GM19463 (cell line): Measurements from ENCODE around the gene TMEM256.

ENCODE experiments used
- ATAC-seq: cut with Tn5 transposase; IDR thresholded peaks from one replicate; pipeline ENCODE4 v1.9.1; 2021; ENCODE audit warnings: mild to moderate bottlenecking, moderate library complexity; ENCODE audit not compliant: unreplicated experiment

Gene TMEM256

GRCh38 chr17:7408863-7409262 is 5.0 kb upstream of the TMEM256 start:
- ATAC-seq: no peak

- ATAC-seq: no peak
Measured at GRCh38 chr17:7408252-7408727, 4.4 kb upstream of the TMEM256 start.

DNA sequence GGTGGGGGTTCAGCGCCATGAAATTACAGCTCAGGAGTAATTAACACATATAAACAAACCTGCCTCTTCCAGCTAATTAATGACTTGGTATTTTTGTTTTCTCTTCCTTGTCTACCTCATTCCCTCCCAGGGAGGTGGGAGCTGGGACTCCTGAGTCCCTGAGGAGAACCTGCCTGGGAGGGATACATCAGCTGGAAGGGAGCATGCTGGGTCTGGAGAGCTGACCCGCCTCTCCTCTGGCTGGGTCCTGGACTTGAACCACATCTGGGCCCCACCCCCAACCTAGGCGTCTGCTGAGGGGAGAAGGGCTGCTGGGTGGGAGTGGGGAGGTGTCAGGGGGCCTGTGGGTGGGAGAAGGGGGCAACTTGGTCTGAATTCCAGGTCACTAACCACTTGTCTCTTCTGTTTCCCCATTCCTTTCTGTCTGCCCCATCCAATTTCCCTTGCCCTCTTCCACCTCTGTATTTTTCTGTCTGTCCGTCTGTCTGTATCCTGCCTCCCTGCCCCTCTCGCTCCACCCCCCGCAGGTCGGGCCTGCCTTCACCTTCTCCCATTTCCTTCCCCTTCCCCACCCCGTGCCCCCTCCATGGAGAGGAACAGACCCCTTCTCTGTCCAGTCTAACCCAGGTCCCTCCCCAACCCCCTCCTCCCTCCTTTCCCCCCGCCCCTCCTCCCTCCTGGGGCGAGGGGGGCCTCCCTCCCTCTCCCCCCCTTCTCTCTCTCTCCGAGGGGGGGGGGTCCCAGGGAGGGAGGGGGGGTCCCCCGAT is 3.8 kb upstream of the TMEM256 start, which contains the start of gene NLGN2:
Gene NLGN2 (plus strand): TSS at position 361 of the 767 bp plus-strand sequence. CDS start 411 bp downstream, outside the sequence.
- no peak for ATAC-seq

DNA sequence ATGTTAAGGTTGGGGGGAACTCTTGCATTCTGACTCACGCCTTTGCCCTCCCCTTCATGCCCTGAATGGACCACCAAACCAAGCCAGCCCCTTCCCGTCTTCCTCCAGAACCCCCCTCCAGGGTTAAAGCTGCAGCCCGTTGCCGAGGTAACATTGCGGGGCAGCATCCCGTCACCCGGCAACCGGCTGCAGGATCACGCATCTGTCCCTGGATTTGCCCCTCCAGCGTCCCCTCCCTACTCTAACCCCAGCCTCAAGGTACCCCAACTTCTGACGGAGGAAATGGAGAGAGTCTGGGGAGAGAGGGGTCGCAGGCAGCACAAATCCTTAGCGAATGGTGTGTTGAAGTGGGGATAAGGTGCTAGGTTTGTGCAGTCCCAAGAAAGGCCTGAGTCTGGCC is 3.2 kb upstream of the TMEM256 start:
- no peak for ATAC-seq

GRCh38 chr17:7406235-7406825 is 2.4 kb upstream of the TMEM256 start:
- ATAC-seq: no peak

- no peak for ATAC-seq
Measured at GRCh38 chr17:7405350-7406234, 1.7 kb upstream of the TMEM256 start.

DNA sequence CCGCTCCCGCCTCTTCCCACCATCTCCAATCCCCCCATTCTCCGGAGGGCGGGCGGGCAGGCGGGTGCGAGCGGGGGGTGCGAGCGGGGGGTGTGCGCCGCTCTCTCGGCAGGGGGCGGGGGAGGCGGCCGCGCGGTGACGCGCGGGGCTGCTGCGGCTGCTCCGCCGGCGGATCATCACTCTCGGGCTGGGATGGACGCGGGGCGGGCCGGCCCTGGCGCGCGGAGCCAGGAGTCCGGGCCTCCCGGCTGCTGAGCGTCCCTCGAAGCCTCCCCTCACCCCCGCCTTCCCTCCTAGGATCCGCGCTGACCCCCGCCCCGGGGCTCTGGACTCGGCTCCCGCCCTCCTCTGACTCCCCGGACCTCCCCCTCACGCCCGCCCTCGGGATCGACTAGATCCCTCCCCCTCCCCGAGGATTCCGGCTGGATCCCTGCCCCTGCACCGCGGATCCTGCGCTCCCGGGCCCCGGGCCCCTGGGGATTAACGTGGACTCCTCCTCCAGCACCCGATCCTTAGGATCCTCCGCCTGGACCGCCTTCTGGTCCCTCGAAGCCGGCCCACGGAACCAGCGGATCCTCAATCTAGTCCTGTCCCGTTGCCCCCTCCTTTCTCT is 946 bp upstream of the TMEM256 start:
- ATAC-seq: no peak

GRCh38 chr17:7403727-7403976 is 245 bp downstream of the TMEM256 start:
- ATAC-seq: no peak

DNA sequence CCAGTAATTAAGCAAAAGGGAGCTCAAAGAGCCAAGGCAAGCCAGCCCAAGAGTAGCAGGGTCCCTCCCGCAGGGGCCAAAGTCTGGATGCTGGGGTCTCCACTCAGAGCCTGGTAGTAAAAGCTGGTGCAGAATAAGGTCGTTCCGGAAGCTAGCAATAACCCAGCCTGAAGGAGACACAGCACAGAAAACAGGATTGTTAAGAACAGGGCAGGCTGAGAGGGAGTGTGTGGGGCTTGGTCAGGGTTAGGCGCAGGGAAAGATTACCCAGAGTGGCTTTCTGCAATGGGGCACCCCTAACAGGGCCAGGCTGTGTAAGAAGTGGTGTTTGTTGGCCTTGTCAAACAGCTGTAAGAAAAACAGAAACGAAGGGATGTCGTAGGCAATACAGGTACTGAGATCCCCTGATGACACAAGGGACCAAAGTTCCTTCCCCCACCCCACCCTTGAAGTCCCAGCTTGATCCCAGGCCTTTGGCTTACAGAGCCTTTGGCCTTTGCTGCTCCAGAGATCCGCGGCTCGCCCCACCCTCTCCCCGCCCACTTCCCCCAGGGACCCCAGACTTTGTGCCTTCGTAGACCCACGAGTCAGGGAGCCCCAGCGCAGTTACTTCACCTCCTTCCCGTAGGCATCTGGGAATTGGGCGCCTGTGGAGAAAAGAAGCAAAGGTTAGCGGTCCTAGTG is 712 bp downstream of the TMEM256 start:
- ATAC-seq: no peak

DNA sequence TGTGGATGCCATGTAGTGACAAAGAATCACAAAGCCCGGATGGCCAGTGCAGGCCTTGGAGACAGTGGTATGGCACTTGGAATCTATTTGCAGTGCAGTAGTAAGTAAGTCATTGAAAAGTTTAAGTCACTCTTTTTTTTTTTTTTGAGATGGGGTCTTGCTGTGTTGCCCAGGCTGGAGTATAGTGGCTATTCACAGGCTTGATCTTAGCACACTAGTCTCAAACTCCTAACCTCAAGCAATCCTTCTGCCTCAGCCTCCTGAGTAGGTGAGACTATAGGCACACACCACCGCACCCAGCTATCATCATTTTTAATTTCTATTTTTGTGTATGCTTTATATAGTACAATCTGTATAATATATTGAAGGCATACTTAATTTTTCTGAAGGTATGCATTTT is 5.3 kb downstream of the TMEM256 start:
- no peak for ATAC-seq

DNA sequence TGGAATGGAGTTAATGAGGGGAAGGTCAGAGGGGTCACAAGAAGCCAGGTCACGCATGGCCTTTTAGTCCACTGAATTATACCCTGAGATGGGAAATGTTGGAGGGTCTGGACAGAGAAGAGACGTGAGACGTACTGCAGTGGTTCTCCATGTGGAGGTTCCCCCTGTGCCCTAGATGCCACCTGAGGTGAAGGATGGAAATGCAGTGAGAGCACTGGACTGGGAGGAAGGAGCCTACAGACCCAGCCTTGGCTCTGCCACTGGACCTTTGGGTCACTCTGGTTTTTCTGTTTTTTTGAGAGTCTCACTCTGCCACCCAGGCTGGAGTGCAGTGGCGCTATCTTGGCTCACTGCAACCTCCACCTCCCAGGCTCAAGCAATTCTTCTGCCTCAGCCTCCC is 7.8 kb downstream of the TMEM256 start:
- ATAC-seq: no peak

DNA sequence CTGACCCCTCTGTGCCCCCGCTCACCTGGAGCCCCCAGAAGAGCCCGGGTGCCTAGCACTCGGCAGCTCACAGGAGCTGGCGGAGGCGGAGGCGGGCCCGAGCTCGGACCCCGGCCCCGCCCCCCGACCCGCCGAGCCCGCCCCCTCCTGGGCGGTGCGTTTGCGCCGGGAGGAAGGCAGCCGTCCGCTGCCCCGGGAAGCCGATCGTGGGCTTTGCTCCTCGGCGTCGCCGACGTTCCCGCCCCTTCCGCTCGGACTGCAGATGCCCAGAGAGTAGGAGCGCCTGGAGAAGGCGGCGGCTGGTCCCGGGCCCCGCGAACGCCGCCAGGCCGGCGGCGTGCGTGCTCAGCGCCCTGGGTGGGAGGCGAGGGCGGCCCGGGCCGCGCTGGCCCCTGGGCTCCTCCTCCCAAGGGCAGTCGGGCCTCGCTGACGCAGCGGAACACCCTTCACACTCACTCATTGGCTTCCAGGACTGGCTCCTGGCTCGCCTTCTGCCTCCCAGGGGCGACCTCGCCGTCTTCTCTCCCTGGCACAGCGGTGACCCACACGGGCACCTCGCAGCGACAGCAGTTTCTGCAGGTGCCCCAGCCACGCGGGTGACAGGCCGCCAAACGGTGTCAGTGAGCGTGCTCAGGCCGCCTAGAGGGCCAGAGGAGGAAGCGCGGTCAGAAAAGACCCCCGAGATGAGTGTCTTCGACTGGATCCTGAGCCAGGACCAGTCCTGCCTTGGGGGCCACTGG is 9.3 kb downstream of the TMEM256 start, which contains the start of gene PLSCR3:
Gene PLSCR3 (minus strand): TSS at position 74 of the 740 bp plus-strand sequence. CDS start 415 bp downstream, outside the sequence.
- ATAC-seq: peak; percentile 80

- peak; percentile 37 for ATAC-seq
Measured at GRCh38 chr17:7393613-7394451, 10.1 kb downstream of the TMEM256 start.

DNA sequence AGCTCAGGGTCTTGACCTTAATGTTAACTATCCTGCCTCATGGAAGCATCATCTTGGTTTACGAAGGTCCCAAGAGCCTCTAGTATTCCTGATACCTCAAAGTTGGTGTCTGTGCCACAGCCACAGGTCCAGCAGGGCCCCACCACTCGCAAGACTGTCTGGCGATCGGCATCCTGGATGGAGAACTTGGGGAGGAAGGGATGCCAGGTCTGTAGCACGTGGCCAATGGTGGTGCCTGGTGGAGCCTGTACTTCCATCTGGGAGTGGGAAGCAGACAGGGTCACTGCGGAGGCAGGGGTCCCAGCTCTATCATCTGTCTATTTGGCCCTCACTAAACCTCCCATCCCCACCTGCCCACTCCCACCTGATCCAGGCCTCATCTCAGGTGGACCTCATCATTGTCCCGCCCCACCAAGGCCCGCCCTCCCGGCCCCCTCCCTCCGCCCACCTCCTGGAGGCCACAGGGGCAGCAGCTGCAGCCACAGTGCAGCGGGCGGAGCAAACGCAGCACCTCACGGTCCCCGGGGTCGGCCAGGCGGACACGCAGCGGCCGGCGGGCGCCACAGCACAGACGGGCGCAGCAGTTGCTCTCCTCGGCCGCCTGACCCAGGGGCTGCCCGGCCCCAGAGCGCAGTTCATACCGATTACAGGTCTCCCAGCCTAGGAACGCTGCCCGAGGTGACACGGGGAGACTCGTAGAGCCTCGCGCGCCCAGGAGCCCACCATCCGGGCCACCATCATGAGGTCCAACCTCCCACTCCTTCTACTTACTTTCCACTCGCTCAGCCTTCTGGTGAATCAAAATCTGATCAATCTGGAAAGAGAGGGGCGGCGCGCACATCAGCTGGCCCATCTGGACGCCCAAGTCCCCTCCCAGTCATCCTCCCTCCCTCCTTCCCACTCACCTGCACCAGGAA is 10.9 kb downstream of the TMEM256 start:
- ATAC-seq: no peak

DNA sequence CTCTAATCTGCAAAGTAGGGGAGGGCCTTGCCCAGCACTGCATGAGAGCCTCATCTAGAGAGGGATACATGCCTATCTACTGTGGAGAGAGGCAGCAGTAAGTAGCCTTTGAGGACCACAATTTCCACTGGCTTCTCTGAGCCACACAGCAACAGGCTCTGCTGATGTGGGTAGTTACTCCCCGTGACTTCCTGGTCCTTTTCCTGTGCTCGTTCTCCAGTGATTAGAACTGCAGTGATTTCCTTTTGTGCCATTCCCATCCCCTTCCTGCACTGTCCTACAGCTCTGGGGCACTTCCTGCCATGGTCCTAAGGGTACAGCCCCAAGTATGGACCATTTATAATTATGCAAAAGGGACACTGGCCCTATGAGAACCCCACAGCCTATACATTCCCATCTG is 12.6 kb downstream of the TMEM256 start:
- no peak for ATAC-seq

- no peak for ATAC-seq
Measured at GRCh38 chr17:7389924-7390910, 13.7 kb downstream of the TMEM256 start.

- no peak for ATAC-seq
Measured at GRCh38 chr17:7388856-7389255, 15.0 kb downstream of the TMEM256 start.
